ENCODE data around the gene PTRH2.

Gene PTRH2

GRCh38 chr17:59693582-59693981 lies 13.6 kb downstream of the PTRH2 start:
- Histone ChIP-seq H3K4me3 (ENCODE audit: low read length) (no peak overlapping the region), H3K9ac (ENCODE audit: low read length) (no peak overlapping the region), H3K4me1 (ENCODE audit: control insufficient read depth, low read depth, low read length) (no peaks in the 10 kb centered on the region), H3K23ac (ENCODE audit: low read length) (no peak overlapping the region), H3K36me3 (ENCODE audit: control insufficient read depth, insufficient read depth, low read length) (peaks cover 9% of the 10 kb centered on the region), H4K5ac (ENCODE audit: low read length) (no peak overlapping the region), H3K79me2 (ENCODE audit: control insufficient read depth, insufficient read depth, low read length) (peaks cover 17% of the 10 kb centered on the region), H3K27me3 (ENCODE audit: insufficient read depth, low read length, poor library complexity) (no peaks in the 10 kb centered on the region), H3K27ac (ENCODE audit: low read depth, low read length) (no peak overlapping the region), H2BK5ac (ENCODE audit: low read length) (no peak overlapping the region), H2BK15ac (replicated peaks; ENCODE audit: low read depth) (no peak overlapping the region), H3K18ac (ENCODE audit: low read length) (no peak overlapping the region), H3K4me2 (ENCODE audit: low read length) (no peak overlapping the region), H3K4ac (ENCODE audit: low read depth, low read length) (no peak overlapping the region), H3K79me1 (ENCODE audit: low read length) (peaks cover 6% of the 10 kb centered on the region), H2BK120ac (ENCODE audit: low read depth, low read length) (no peak overlapping the region), H3K56ac (ENCODE audit: low read length) (no peak overlapping the region), H2AK5ac (ENCODE audit: low read length) (no peak overlapping the region), H4K8ac (ENCODE audit: low read depth, low read length) (no peak overlapping the region)
- no peak for DNase-seq
- WGBS (ENCODE audit: extremely low coverage, insufficient coverage, low lambda C conversion rate) = no CpG with 5 or more reads among the region's 7 CpGs

DNA sequence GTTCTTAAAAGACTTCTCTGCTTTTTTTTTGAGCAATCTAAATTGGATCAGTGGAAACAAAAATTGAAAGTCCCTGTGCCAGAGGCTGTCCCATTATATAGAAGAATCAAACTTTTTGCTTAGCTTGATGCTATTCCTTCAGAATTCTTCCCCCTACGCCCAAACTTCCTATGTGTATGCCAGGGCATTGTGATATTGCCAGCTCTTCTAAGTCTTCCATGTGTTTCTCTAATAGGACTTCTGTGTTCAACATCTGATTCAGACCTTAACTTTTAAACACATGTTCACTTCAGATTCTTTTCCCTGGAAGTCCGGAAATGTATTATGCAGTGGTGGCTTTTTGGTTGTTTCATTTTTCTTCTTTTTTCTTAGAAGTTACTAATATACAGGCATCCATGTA lies 18.7 kb downstream of the PTRH2 start:
- H3K79me2 ChIP-seq (ENCODE audit: control insufficient read depth, insufficient read depth, low read length) = no peaks in the 10 kb centered on the region
- no peak overlapping the region for H2BK120ac ChIP-seq (ENCODE audit: low read depth, low read length)
- H3K4ac ChIP-seq (ENCODE audit: low read depth, low read length) = no peak overlapping the region
- H3K79me1 ChIP-seq (ENCODE audit: low read length) = peaks cover 3% of the 10 kb centered on the region
- no peak overlapping the region for H2AK5ac ChIP-seq (ENCODE audit: low read length)
- H3K4me3 ChIP-seq (ENCODE audit: low read length) = no peak overlapping the region
- H3K56ac ChIP-seq (ENCODE audit: low read length) = no peak overlapping the region
- H3K4me2 ChIP-seq (ENCODE audit: low read length) = no peak overlapping the region
- H3K23ac ChIP-seq (ENCODE audit: low read length) = no peak overlapping the region
- no peak for DNase-seq
- no peak overlapping the region for H3K18ac ChIP-seq (ENCODE audit: low read length)
- H3K36me3 ChIP-seq (ENCODE audit: control insufficient read depth, insufficient read depth, low read length) = peaks cover 7% of the 10 kb centered on the region
- no peak overlapping the region for H2BK15ac ChIP-seq (replicated peaks; ENCODE audit: low read depth)
- no peak overlapping the region for H3K9ac ChIP-seq (ENCODE audit: low read length)
- no peak overlapping the region for H4K5ac ChIP-seq (ENCODE audit: low read length)
- WGBS (ENCODE audit: extremely low coverage, insufficient coverage, low lambda C conversion rate) = no CpG with 5 or more reads among the region's 2 CpGs
- no peak overlapping the region for H3K27ac ChIP-seq (ENCODE audit: low read depth, low read length)
- no peak overlapping the region for H2BK5ac ChIP-seq (ENCODE audit: low read length)
- no peak overlapping the region for H4K8ac ChIP-seq (ENCODE audit: low read depth, low read length)
- H3K4me1 ChIP-seq (ENCODE audit: control insufficient read depth, low read depth, low read length) = no peaks in the 10 kb centered on the region
- no peaks in the 10 kb centered on the region for H3K27me3 ChIP-seq (ENCODE audit: insufficient read depth, low read length, poor library complexity)

- no peak overlapping the region for H3K27ac ChIP-seq (ENCODE audit: low read depth, low read length)
- H3K56ac ChIP-seq (ENCODE audit: low read length) = no peak overlapping the region
- H3K27me3 ChIP-seq (ENCODE audit: insufficient read depth, low read length, poor library complexity) = no peaks in the 10 kb centered on the region
- no peak overlapping the region for H2AK5ac ChIP-seq (ENCODE audit: low read length)
- whole genome bisulfite sequencing (ENCODE audit: extremely low coverage, insufficient coverage, low lambda C conversion rate) = no CpG with 5 or more reads among the region's 1 CpG
- no peak overlapping the region for H3K9ac ChIP-seq (ENCODE audit: low read length)
- no peaks in the 10 kb centered on the region for H3K4me1 ChIP-seq (ENCODE audit: control insufficient read depth, low read depth, low read length)
- no peak overlapping the region for H3K23ac ChIP-seq (ENCODE audit: low read length)
- H3K4me2 ChIP-seq (ENCODE audit: low read length) = no peak overlapping the region
- no peaks in the 10 kb centered on the region for H3K79me2 ChIP-seq (ENCODE audit: control insufficient read depth, insufficient read depth, low read length)
- no peak for DNase-seq
- H3K18ac ChIP-seq (ENCODE audit: low read length) = no peak overlapping the region
- H3K36me3 ChIP-seq (ENCODE audit: control insufficient read depth, insufficient read depth, low read length) = peaks cover 10% of the 10 kb centered on the region
- H4K5ac ChIP-seq (ENCODE audit: low read length) = no peak overlapping the region
- H2BK5ac ChIP-seq (ENCODE audit: low read length) = no peak overlapping the region
- no peak overlapping the region for H4K8ac ChIP-seq (ENCODE audit: low read depth, low read length)
- peaks cover 3% of the 10 kb centered on the region for H3K79me1 ChIP-seq (ENCODE audit: low read length)
- H3K4ac ChIP-seq (ENCODE audit: low read depth, low read length) = no peak overlapping the region
- no peak overlapping the region for H2BK15ac ChIP-seq (replicated peaks; ENCODE audit: low read depth)
- H3K4me3 ChIP-seq (ENCODE audit: low read length) = no peak overlapping the region
- no peak overlapping the region for H2BK120ac ChIP-seq (ENCODE audit: low read depth, low read length)
Measured at GRCh38 chr17:59688008-59688407, 19.2 kb downstream of the PTRH2 start.

DNA sequence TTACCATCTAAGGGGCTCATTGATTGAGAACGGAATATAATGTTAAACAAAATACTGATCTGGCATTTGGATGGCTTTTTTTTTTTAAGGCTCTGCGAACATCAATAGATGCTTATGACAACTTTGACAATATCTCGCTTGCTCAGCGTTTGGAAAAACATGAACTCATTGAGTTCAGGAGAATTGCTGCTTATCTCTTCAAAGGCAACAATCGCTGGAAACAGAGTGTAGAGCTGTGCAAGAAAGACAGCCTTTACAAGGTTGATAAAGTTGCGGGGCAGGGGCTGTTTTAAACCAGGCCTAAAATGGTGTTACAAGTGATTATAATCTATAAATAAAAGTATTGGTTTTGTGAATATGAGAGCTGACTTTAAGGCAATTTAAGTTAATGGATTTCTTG lies 22.3 kb downstream of the PTRH2 start:
- Histone ChIP-seq H4K5ac (ENCODE audit: low read length) (no peak overlapping the region), H3K4me1 (ENCODE audit: control insufficient read depth, low read depth, low read length) (no peaks in the 10 kb centered on the region), H3K36me3 (ENCODE audit: control insufficient read depth, insufficient read depth, low read length) (peaks cover 17% of the 10 kb centered on the region), H3K56ac (ENCODE audit: low read length) (no peak overlapping the region), H3K18ac (ENCODE audit: low read length) (no peak overlapping the region), H2BK5ac (ENCODE audit: low read length) (no peak overlapping the region), H3K27ac (ENCODE audit: low read depth, low read length) (no peak overlapping the region), H3K23ac (ENCODE audit: low read length) (no peak overlapping the region), H2BK15ac (replicated peaks; ENCODE audit: low read depth) (no peak overlapping the region), H3K4ac (ENCODE audit: low read depth, low read length) (no peak overlapping the region), H2AK5ac (ENCODE audit: low read length) (no peak overlapping the region), H3K79me2 (ENCODE audit: control insufficient read depth, insufficient read depth, low read length) (no peaks in the 10 kb centered on the region), H3K4me2 (ENCODE audit: low read length) (no peak overlapping the region), H4K8ac (ENCODE audit: low read depth, low read length) (no peak overlapping the region), H3K4me3 (ENCODE audit: low read length) (no peak overlapping the region), H2BK120ac (ENCODE audit: low read depth, low read length) (no peak overlapping the region), H3K79me1 (ENCODE audit: low read length) (peaks cover 3% of the 10 kb centered on the region), H3K27me3 (ENCODE audit: insufficient read depth, low read length, poor library complexity) (no peaks in the 10 kb centered on the region), H3K9ac (ENCODE audit: low read length) (no peak overlapping the region)
- WGBS (ENCODE audit: extremely low coverage, insufficient coverage, low lambda C conversion rate) = 100% methylated on average over 1 of the region's 6 CpGs
- DNase-seq = no peak

GRCh38 chr17:59683283-59683682 lies 23.9 kb downstream of the PTRH2 start:
- peaks cover 17% of the 10 kb centered on the region for H3K36me3 ChIP-seq (ENCODE audit: control insufficient read depth, insufficient read depth, low read length)
- H3K18ac ChIP-seq (ENCODE audit: low read length) = no peak overlapping the region
- no peak overlapping the region for H2AK5ac ChIP-seq (ENCODE audit: low read length)
- H3K27me3 ChIP-seq (ENCODE audit: insufficient read depth, low read length, poor library complexity) = no peaks in the 10 kb centered on the region
- no peaks in the 10 kb centered on the region for H3K4me1 ChIP-seq (ENCODE audit: control insufficient read depth, low read depth, low read length)
- H3K23ac ChIP-seq (ENCODE audit: low read length) = no peak overlapping the region
- no peak overlapping the region for H2BK15ac ChIP-seq (replicated peaks; ENCODE audit: low read depth)
- H3K79me1 ChIP-seq (ENCODE audit: low read length) = peaks cover 1% of the 10 kb centered on the region
- H3K56ac ChIP-seq (ENCODE audit: low read length) = no peak overlapping the region
- H3K4ac ChIP-seq (ENCODE audit: low read depth, low read length) = no peak overlapping the region
- H4K8ac ChIP-seq (ENCODE audit: low read depth, low read length) = no peak overlapping the region
- H3K79me2 ChIP-seq (ENCODE audit: control insufficient read depth, insufficient read depth, low read length) = no peaks in the 10 kb centered on the region
- no peak overlapping the region for H2BK120ac ChIP-seq (ENCODE audit: low read depth, low read length)
- H3K27ac ChIP-seq (ENCODE audit: low read depth, low read length) = no peak overlapping the region
- H3K4me3 ChIP-seq (ENCODE audit: low read length) = no peak overlapping the region
- no peak overlapping the region for H4K5ac ChIP-seq (ENCODE audit: low read length)
- no peak overlapping the region for H3K9ac ChIP-seq (ENCODE audit: low read length)
- H2BK5ac ChIP-seq (ENCODE audit: low read length) = no peak overlapping the region
- no peak for DNase-seq
- H3K4me2 ChIP-seq (ENCODE audit: low read length) = no peak overlapping the region

GRCh38 chr17:59680314-59680713 lies 26.9 kb downstream of the PTRH2 start:
- Histone ChIP-seq H2AK5ac (ENCODE audit: low read length) (no peak overlapping the region), H3K4me3 (ENCODE audit: low read length) (no peak overlapping the region), H3K4me1 (ENCODE audit: control insufficient read depth, low read depth, low read length) (no peaks in the 10 kb centered on the region), H2BK120ac (ENCODE audit: low read depth, low read length) (no peak overlapping the region), H3K27me3 (ENCODE audit: insufficient read depth, low read length, poor library complexity) (no peaks in the 10 kb centered on the region), H3K4me2 (ENCODE audit: low read length) (no peak overlapping the region), H3K36me3 (ENCODE audit: control insufficient read depth, insufficient read depth, low read length) (peaks cover 17% of the 10 kb centered on the region), H2BK15ac (replicated peaks; ENCODE audit: low read depth) (no peak overlapping the region), H2BK5ac (ENCODE audit: low read length) (no peak overlapping the region), H3K23ac (ENCODE audit: low read length) (no peak overlapping the region), H3K18ac (ENCODE audit: low read length) (no peak overlapping the region), H3K79me2 (ENCODE audit: control insufficient read depth, insufficient read depth, low read length) (no peaks in the 10 kb centered on the region), H3K4ac (ENCODE audit: low read depth, low read length) (no peak overlapping the region), H3K27ac (ENCODE audit: low read depth, low read length) (no peak overlapping the region), H3K56ac (ENCODE audit: low read length) (no peak overlapping the region), H4K8ac (ENCODE audit: low read depth, low read length) (peak overlapping the region; percentile 39), H4K5ac (ENCODE audit: low read length) (no peak overlapping the region), H3K79me1 (ENCODE audit: low read length) (peaks cover 3% of the 10 kb centered on the region), H3K9ac (ENCODE audit: low read length) (no peak overlapping the region)
- WGBS (ENCODE audit: extremely low coverage, insufficient coverage, low lambda C conversion rate) = no CpG with 5 or more reads among the region's 4 CpGs
- no peak for DNase-seq

Data from mesendoderm (in vitro differentiated cells).